ENCODE results near the gene ASB2.

ASB2 gene

GRCh38 chr14:94000267-94000666 lies 23.9 kb upstream of the ASB2 start:
- DNase-seq = no peak

- no peak for DNase-seq
These were observed 23.2 kb upstream of the ASB2 start for GRCh38 chr14:93999573-93999972.

GRCh38 chr14:93998871-93999403 lies 22.6 kb upstream of the ASB2 start:
- no peak for DNase-seq

- no peak for DNase-seq
These were observed 21.8 kb upstream of the ASB2 start for GRCh38 chr14:93997916-93998870.

- no peak for DNase-seq
These were observed 20.7 kb upstream of the ASB2 start, which contains the start of gene CCDC197 for GRCh38 chr14:93997082-93997481. TSS of gene CCDC197 (plus strand) at chr14:93997301. CDS start at chr14:93998132, 831 bp downstream.

GRCh38 chr14:93996130-93996695 lies 19.8 kb upstream of the ASB2 start:
- no peak for DNase-seq

GRCh38 chr14:93994919-93995682 lies 18.7 kb upstream of the ASB2 start:
- DNase-seq = no peak

- DNase-seq = no peak
These were observed 17.0 kb upstream of the ASB2 start for GRCh38 chr14:93993382-93993781.

- no peak for DNase-seq
These were observed 15.3 kb upstream of the ASB2 start for GRCh38 chr14:93991649-93992048.

GRCh38 chr14:93991212-93991611 lies 14.8 kb upstream of the ASB2 start:
- DNase-seq = no peak

GRCh38 chr14:93989939-93990338 lies 13.6 kb upstream of the ASB2 start:
- DNase-seq = no peak

- DNase-seq = no peak
These were observed 11.6 kb upstream of the ASB2 start for GRCh38 chr14:93987815-93988476.

GRCh38 chr14:93987376-93987775 lies 11.0 kb upstream of the ASB2 start:
- no peak for DNase-seq

- DNase-seq = no peak
These were observed 10.6 kb upstream of the ASB2 start for GRCh38 chr14:93986955-93987354.

- DNase-seq = no peak
These were observed 8.6 kb upstream of the ASB2 start for GRCh38 chr14:93984987-93985410.

- no peak for DNase-seq
These were observed 7.7 kb upstream of the ASB2 start for GRCh38 chr14:93984070-93984469.

- DNase-seq = no peak
These were observed 6.0 kb upstream of the ASB2 start for GRCh38 chr14:93982230-93983007.

- DNase-seq = no peak
These were observed 5.2 kb upstream of the ASB2 start for GRCh38 chr14:93981316-93982229.

- no peak for DNase-seq
These were observed 4.3 kb upstream of the ASB2 start for GRCh38 chr14:93980456-93981201.

- no peak for DNase-seq
These were observed 2.4 kb upstream of the ASB2 start for GRCh38 chr14:93978735-93979134.

Data from central memory CD4-positive, alpha-beta T cell (primary cell).